Measurements from ENCODE around the gene NSD1.
"Not testable (repeated sequence)": the region's sequence is repeated elsewhere in the genome, so short reads cannot be mapped to it uniquely, and the experiment has no call there.

NSD1 gene

GRCh38 chr5:177332031-177332895 lies 198.7 kb downstream of the NSD1 start:
- Histone ChIP-seq H3K36me3 (ENCODE audit: control insufficient read depth, insufficient read depth, low read length) (peaks cover 56% of the 10 kb centered on the region), H3K27ac (ENCODE audit: low read depth, low read length) (no peak overlapping the region), H3K4me3 (ENCODE audit: low read length) (no peak overlapping the region), H3K9ac (ENCODE audit: low read length) (no peak overlapping the region), H3K27me3 (ENCODE audit: control insufficient read depth, insufficient read depth, low read length) (no peaks in the 10 kb centered on the region), H3K4me1 (ENCODE audit: control insufficient read depth, insufficient read depth, low read length) (no peaks in the 10 kb centered on the region)

GRCh38 chr5:177332896-177333260 lies 199.3 kb downstream of the NSD1 start:
- H3K27ac ChIP-seq (ENCODE audit: low read depth, low read length) = no peak overlapping the region
- H3K27me3 ChIP-seq (ENCODE audit: control insufficient read depth, insufficient read depth, low read length) = no peaks in the 10 kb centered on the region
- H3K4me3 ChIP-seq (ENCODE audit: low read length) = no peak overlapping the region

GRCh38 chr5:177333420-177334154 lies 200.0 kb downstream of the NSD1 start:
- H3K27me3 ChIP-seq (ENCODE audit: control insufficient read depth, insufficient read depth, low read length) = no peaks in the 10 kb centered on the region
- no peaks in the 10 kb centered on the region for H3K4me1 ChIP-seq (ENCODE audit: control insufficient read depth, insufficient read depth, low read length)
- peaks cover 62% of the 10 kb centered on the region for H3K36me3 ChIP-seq (ENCODE audit: control insufficient read depth, insufficient read depth, low read length)
- H3K27ac ChIP-seq (ENCODE audit: low read depth, low read length) = no peak overlapping the region
- H3K9ac ChIP-seq (ENCODE audit: low read length) = no peak overlapping the region
- H3K4me3 ChIP-seq (ENCODE audit: low read length) = no peak overlapping the region

More at GRCh38 chr5:177332896-177333260, 199.3 kb downstream of the NSD1 start:
- H3K9ac ChIP-seq (ENCODE audit: low read length) = no peak overlapping the region
- no peaks in the 10 kb centered on the region for H3K4me1 ChIP-seq (ENCODE audit: control insufficient read depth, insufficient read depth, low read length)
- H3K36me3 ChIP-seq (ENCODE audit: control insufficient read depth, insufficient read depth, low read length) = peaks cover 61% of the 10 kb centered on the region

DNA sequence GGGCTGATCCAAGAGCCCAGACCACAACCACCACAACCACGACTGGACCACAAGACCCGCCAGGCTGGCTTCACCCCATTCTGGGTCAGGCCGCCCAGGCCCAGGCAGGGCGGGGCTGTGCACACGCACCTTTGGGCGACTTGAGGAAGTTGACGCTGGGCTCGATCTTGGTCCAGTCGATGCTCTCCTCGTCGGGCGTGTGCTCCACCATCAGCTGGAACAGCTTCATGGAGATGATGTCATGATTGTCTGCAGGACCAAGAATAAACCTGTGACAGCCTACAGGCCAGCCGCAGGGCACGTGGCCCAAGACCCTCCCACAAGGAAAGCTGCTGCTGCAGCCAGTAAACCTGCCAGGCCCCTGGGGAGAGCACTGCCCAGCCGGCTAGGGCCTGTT lies 200.6 kb downstream of the NSD1 start:
- H3K4me1 ChIP-seq (ENCODE audit: control insufficient read depth, insufficient read depth, low read length) = no peaks in the 10 kb centered on the region
- no peaks in the 10 kb centered on the region for H3K27me3 ChIP-seq (ENCODE audit: control insufficient read depth, insufficient read depth, low read length)
- no peak overlapping the region for H3K9ac ChIP-seq (ENCODE audit: low read length)
- peaks cover 61% of the 10 kb centered on the region for H3K36me3 ChIP-seq (ENCODE audit: control insufficient read depth, insufficient read depth, low read length)
- H3K27ac ChIP-seq (ENCODE audit: low read depth, low read length) = no peak overlapping the region
- H3K4me3 ChIP-seq (ENCODE audit: low read length) = no peak overlapping the region

DNA sequence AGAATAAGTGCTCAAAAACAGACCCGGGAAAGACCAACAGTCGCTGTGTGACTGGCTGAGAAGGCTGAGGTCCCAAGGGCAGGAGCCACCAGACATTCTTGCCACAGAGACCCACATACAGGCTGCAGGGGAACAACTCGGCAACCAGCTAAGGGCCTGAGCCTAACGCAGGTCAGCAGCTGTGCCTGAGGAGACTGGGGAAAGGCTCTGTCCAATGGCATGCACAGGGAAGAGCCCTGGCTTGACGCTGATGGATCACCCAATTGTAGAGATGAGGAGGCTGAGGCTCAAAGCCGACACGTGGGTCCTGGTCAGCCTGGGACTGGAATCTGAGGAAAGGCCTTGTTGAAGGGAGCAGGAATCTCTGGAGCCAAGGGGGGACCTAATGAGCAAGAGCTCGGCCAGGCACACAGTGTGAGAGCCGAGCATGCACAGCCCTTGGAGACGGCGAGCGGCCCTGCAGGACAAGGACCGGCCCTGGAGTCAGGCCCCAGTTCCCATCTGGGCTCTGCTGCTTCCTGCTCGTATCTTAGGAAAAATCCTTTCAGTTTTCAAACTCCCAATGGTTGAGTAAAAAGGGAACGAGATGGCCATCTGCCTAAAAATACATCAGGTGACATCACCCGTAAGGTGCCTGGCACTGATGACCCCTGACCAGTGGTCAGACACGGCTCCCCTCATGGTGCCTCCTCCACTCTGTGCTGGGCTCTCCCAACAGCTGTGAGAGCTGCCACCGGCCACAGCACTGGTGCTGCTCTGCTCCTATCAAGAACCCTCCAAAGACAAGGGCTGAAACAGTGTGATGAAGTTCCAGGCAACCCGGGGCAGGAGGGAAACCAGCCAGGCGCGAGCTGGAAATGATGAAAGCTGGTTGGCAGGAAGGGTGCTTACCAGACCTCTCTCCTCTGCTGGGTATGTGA lies 201.5 kb downstream of the NSD1 start:
- no peak overlapping the region for H3K4me3 ChIP-seq (ENCODE audit: low read length)
- no peaks in the 10 kb centered on the region for H3K4me1 ChIP-seq (ENCODE audit: control insufficient read depth, insufficient read depth, low read length)
- no peaks in the 10 kb centered on the region for H3K27me3 ChIP-seq (ENCODE audit: control insufficient read depth, insufficient read depth, low read length)
- H3K36me3 ChIP-seq (ENCODE audit: control insufficient read depth, insufficient read depth, low read length) = peaks cover 58% of the 10 kb centered on the region
- H3K9ac ChIP-seq (ENCODE audit: low read length) = no peak overlapping the region
- no peak overlapping the region for H3K27ac ChIP-seq (ENCODE audit: low read depth, low read length)

- Histone ChIP-seq H3K27ac (ENCODE audit: low read depth, low read length) (no peak overlapping the region), H3K4me1 (ENCODE audit: control insufficient read depth, insufficient read depth, low read length) (no peaks in the 10 kb centered on the region), H3K27me3 (ENCODE audit: control insufficient read depth, insufficient read depth, low read length) (no peaks in the 10 kb centered on the region), H3K36me3 (ENCODE audit: control insufficient read depth, insufficient read depth, low read length) (peaks cover 56% of the 10 kb centered on the region), H3K4me3 (ENCODE audit: low read length) (no peak overlapping the region), H3K9ac (ENCODE audit: low read length) (no peak overlapping the region)
These were observed 202.1 kb downstream of the NSD1 start for GRCh38 chr5:177335701-177336065.

GRCh38 chr5:177336112-177336511 lies 202.5 kb downstream of the NSD1 start:
- Histone ChIP-seq H3K4me1 (ENCODE audit: control insufficient read depth, insufficient read depth, low read length) (no peaks in the 10 kb centered on the region), H3K4me3 (ENCODE audit: low read length) (no peak overlapping the region), H3K9ac (ENCODE audit: low read length) (no peak overlapping the region), H3K36me3 (ENCODE audit: control insufficient read depth, insufficient read depth, low read length) (peaks cover 53% of the 10 kb centered on the region), H3K27ac (ENCODE audit: low read depth, low read length) (no peak overlapping the region), H3K27me3 (ENCODE audit: control insufficient read depth, insufficient read depth, low read length) (no peaks in the 10 kb centered on the region)

DNA sequence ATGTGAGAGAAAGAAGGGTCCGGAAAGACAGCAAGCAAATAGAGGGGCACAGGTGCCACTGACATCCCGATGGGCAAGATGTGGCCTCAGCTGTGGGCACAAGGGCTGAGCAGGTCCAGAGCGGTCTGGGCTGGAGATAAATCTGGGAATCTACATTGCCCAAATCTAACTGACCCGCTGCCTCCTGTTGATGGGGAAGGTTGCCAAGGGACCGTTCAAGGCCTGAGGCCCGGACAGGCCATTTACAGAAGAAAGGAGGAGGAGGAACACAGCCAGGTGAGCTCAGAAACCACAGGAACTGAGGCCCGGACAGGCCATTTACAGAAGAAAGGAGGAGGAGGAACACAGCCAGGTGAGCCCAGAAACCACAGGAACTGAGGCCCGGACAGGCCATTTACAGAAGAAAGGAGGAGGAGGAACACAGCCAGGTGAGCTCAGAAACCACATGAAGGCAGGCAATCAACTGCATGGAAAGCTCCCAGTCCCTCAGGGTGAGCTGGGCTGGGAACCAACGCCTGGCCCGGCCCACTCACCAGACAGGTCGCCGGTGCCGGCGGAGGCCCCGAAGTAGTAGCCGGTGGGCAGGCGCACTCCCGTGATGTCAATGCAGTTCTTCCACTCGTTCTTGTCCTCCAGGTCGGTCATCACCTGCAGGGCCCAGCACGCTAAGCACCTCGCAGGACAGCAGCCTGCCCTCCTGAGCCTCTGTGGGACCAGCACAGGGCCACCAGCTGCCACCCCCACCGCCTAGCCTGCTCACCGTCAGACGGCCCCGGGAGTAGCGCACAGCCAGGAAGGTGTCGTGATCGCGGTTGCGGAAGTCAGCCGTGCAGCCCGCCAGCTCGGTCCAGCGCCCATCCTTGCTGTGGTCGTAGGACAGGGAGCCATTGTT lies 203.3 kb downstream of the NSD1 start:
- H3K36me3 ChIP-seq (ENCODE audit: control insufficient read depth, insufficient read depth, low read length) = peaks cover 53% of the 10 kb centered on the region
- H3K27me3 ChIP-seq (ENCODE audit: control insufficient read depth, insufficient read depth, low read length) = no peaks in the 10 kb centered on the region
- no peak overlapping the region for H3K4me3 ChIP-seq (ENCODE audit: low read length)
- no peaks in the 10 kb centered on the region for H3K4me1 ChIP-seq (ENCODE audit: control insufficient read depth, insufficient read depth, low read length)
- no peak overlapping the region for H3K27ac ChIP-seq (ENCODE audit: low read depth, low read length)
- H3K9ac ChIP-seq (ENCODE audit: low read length) = no peak overlapping the region

GRCh38 chr5:177338251-177339106 lies 204.9 kb downstream of the NSD1 start:
- H3K36me3 ChIP-seq (ENCODE audit: control insufficient read depth, insufficient read depth, low read length) = peaks cover 42% of the 10 kb centered on the region
- H3K4me1 ChIP-seq (ENCODE audit: control insufficient read depth, insufficient read depth, low read length) = no peaks in the 10 kb centered on the region
- H3K27me3 ChIP-seq (ENCODE audit: control insufficient read depth, insufficient read depth, low read length) = no peaks in the 10 kb centered on the region
- H3K9ac ChIP-seq (ENCODE audit: low read length) = no peak overlapping the region
- H3K27ac ChIP-seq (ENCODE audit: low read depth, low read length) = no peak overlapping the region
- H3K4me3 ChIP-seq (ENCODE audit: low read length) = no peak overlapping the region

GRCh38 chr5:177339107-177339638 lies 205.6 kb downstream of the NSD1 start:
- Histone ChIP-seq H3K4me3 (ENCODE audit: low read length) (no peak overlapping the region), H3K27me3 (ENCODE audit: control insufficient read depth, insufficient read depth, low read length) (no peaks in the 10 kb centered on the region), H3K27ac (ENCODE audit: low read depth, low read length) (no peak overlapping the region), H3K9ac (ENCODE audit: low read length) (no peak overlapping the region), H3K36me3 (ENCODE audit: control insufficient read depth, insufficient read depth, low read length) (peaks cover 35% of the 10 kb centered on the region), H3K4me1 (ENCODE audit: control insufficient read depth, insufficient read depth, low read length) (no peaks in the 10 kb centered on the region)

GRCh38 chr5:177343000-177343399 lies 209.4 kb downstream of the NSD1 start:
- not testable (repeated sequence) for H3K4me1 ChIP-seq (ENCODE audit: control insufficient read depth, insufficient read depth, low read length); H3K27ac ChIP-seq (ENCODE audit: low read depth, low read length); H3K9ac ChIP-seq (ENCODE audit: low read length); H3K27me3 ChIP-seq (ENCODE audit: control insufficient read depth, insufficient read depth, low read length); H3K4me3 ChIP-seq (ENCODE audit: low read length); H3K36me3 ChIP-seq (ENCODE audit: control insufficient read depth, insufficient read depth, low read length)

All from rectal smooth muscle tissue (tissue), 1 donor.